GM23248 (cell line): ENCODE data around the gene NAPEPLD. TPM values are rescaled to one million over a fixed set of nuclear protein-coding genes. Genes with fewer than 3 reads are reported as not detected.

ENCODE experiments used
- DNase-seq: peaks from one replicate; pipeline ENCODE4 v3.0.0-alpha.2; 2015
- H2AFZ ChIP-seq: fragments of 200-600 bp; sonication (generic); 2 replicates; pipeline ENCODE4 v1.6.1; 2016; ENCODE audit warnings: antibody characterized with exemption
- H3F3A ChIP-seq: fragments of 200-600 bp; sonication (generic); 2 replicates; pipeline ENCODE4 v1.6.1; 2016; ENCODE audit warnings: mild to moderate bottlenecking, antibody characterized with exemption, mixed run types; ENCODE audit not compliant: insufficient read depth
- H3K27ac ChIP-seq: fragments of 200-600 bp; sonication (generic); 2 replicates; pipeline ENCODE4 v1.5.1; 2016; ENCODE audit warnings: mild to moderate bottlenecking
- H3K27me3 ChIP-seq: fragments of 200-600 bp; sonication (generic); replicated peaks from 2 replicates; pipeline ENCODE4 v1.6.1; 2016; ENCODE audit warnings: mild to moderate bottlenecking; ENCODE audit not compliant: insufficient read depth
- H3K36me3 ChIP-seq: fragments of 200-600 bp; sonication (generic); 2 replicates; pipeline ENCODE4 v1.6.1; 2016; ENCODE audit warnings: low read depth, mild to moderate bottlenecking
- H3K4me1 ChIP-seq: fragments of 200-600 bp; sonication (generic); 2 replicates; pipeline ENCODE4 v1.6.1; 2016; ENCODE audit warnings: mild to moderate bottlenecking; ENCODE audit not compliant: insufficient read depth
- H3K4me2 ChIP-seq: fragments of 200-600 bp; sonication (generic); one replicate; pipeline ENCODE4 v1.6.1; 2016; ENCODE audit warnings: mild to moderate bottlenecking; ENCODE audit not compliant: unreplicated experiment
- H3K4me3 ChIP-seq: fragments of 200-600 bp; sonication (generic); 2 replicates; pipeline ENCODE4 v1.5.1; 2016; ENCODE audit warnings: mild to moderate bottlenecking
- H3K79me2 ChIP-seq: fragments of 200-600 bp; sonication (generic); 2 replicates; pipeline ENCODE4 v1.6.1; 2016; ENCODE audit warnings: mild to moderate bottlenecking; ENCODE audit not compliant: insufficient read depth
- H3K9ac ChIP-seq: fragments of 200-600 bp; sonication (generic); 2 replicates; pipeline ENCODE4 v1.6.1; 2016; ENCODE audit warnings: mild to moderate bottlenecking
- H3K9me2 ChIP-seq: fragments of 200-600 bp; sonication (generic); 2 replicates; pipeline ENCODE4 v1.6.1; 2016; ENCODE audit warnings: mixed run types, mild to moderate bottlenecking, moderate library complexity; ENCODE audit not compliant: insufficient read depth
- H3K9me3 ChIP-seq: fragments of 200-600 bp; sonication (generic); one replicate; pipeline ENCODE4 v1.6.1; 2017; ENCODE audit warnings: low read depth
- H4K20me1 ChIP-seq: fragments of 200-600 bp; sonication (generic); 2 replicates; pipeline ENCODE4 v1.6.0; 2016; ENCODE audit not compliant: insufficient read depth
- EZH2 ChIP-seq: fragments of 200-600 bp; sonication (generic); IDR thresholded peaks from 2 replicates; pipeline ENCODE4 v1.6.1; 2018; ENCODE audit warnings: antibody characterized with exemption, mild to moderate bottlenecking; ENCODE audit not compliant: insufficient read depth, poor library complexity, severe bottlenecking
- EZH2phosphoT487 ChIP-seq: fragments of 200-600 bp; sonication (generic); IDR thresholded peaks from 2 replicates; pipeline ENCODE4 v1.6.1; 2018; ENCODE audit warnings: antibody characterized with exemption, moderate library complexity, mild to moderate bottlenecking, low read depth; ENCODE audit not compliant: insufficient read depth
- WGBS, 2 experiments: methylation state at CpG; one replicate each; pipeline ENCODE4 v1.1.6; 2015 to 2017; ENCODE audit warnings: low lambda C conversion rate in 2 of 2, low coverage in 1 of 2; ENCODE audit errors: missing lambda C conversion rate in 2 of 2; 5-methylcytosine and 5-hydroxymethylcytosine counted together
- in situ Hi-C: fragments of 300-500 bp; cut with MboI; formaldehyde crosslinking; loops from 2 replicates; pipeline ENCODE4 v1.15.0; 2020
- polyA plus RNA-seq: library from polyadenylated mRNA; unstranded; fragments of >200 nt; fragmentation: Nextera tagmentation; extraction: Ambion mirVana; gene quantifications from 2 replicates; pipeline ENCODE4 v1.2.1, GENCODE V29; 2016
- total RNA-seq: library from RNA; depleted of rRNA; stranded (reverse); fragments of >200 nt; shearing (Covaris generic); gene quantifications from 2 replicates; pipeline ENCODE4 v1.2.3, GENCODE V29; 2014

The NAPEPLD gene
- total and polyA plus RNA-seq, 2 experiments from 2014 or later = 4.4 to 10.8 TPM

DNA sequence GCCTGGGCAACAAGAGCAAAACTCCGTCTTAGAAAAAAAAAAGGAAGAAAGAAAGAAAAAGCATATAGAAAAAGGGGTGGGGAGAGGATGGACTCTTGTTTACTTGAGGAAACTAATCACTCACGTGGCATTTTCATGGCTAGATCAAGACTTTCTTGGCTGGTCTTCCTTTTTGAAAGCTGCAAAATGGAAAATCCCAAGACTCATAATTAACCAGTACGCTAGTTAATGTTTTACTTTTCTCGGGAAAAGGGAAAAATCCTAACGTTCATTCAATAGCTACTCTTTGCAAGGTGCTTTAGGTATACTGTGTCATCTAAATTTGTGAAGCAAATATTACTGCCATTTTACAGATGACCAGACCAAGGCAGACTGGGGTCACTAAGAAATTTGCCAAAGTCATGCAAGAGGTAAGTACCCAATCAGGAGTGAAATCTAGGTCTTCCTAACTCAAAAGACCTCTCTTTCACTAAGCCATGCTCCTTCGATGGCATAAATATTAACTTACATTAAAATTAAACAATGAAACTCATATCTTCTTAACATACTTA, 24.4 kb downstream of the NAPEPLD start:
- Histone ChIP-seq H3K9ac (no peak overlapping the region), H3K4me1 (no peaks in the 10 kb centered on the region), H3K79me2 (no peaks in the 10 kb centered on the region), H3F3A (no peaks in the 10 kb centered on the region), H3K4me2 (no peak overlapping the region), H2AFZ (no peak overlapping the region), H3K27ac (no peak overlapping the region), H3K27me3 (no peaks in the 10 kb centered on the region), H3K36me3 (0 out of 2 replicates have a peak, but pooled peaks cover 13% of the 10 kb centered on the region), H3K4me3 (no peak overlapping the region), H3K9me2 (no peaks in the 10 kb centered on the region), H3K9me3 (no peaks in the 10 kb centered on the region), H4K20me1 (no peaks in the 10 kb centered on the region)
- in situ Hi-C loops = no loop called here
- TF ChIP-seq EZH2 = no peak
- TF ChIP-seq EZH2phosphoT487 = no peak
- WGBS, 2 experiments = 75% methylated on average over 6 of the region's 6 CpGs
- DNase-seq = no peak

DNA sequence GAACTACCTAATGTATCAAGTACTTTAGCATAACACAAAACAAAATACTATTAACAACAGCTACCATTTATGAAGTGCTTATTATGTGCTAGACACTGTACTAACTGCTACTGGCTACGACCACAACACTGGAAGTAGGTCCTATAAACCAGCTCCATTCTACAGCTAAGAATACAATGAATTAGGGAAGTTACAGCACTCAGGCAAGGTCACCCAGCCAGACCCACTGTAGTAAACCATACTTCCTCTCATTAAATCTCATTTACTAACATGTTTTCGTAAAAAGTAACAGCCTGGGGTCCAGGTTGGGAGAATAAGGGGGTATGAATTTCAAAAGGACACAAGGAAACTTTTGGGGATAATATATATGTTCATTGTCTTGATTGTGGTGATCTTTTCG, 25.4 kb downstream of the NAPEPLD start:
- WGBS, 2 experiments = 62 to 63% methylated on average over 3 of the region's 3 CpGs
- in situ Hi-C loops = no loop called here

DNA sequence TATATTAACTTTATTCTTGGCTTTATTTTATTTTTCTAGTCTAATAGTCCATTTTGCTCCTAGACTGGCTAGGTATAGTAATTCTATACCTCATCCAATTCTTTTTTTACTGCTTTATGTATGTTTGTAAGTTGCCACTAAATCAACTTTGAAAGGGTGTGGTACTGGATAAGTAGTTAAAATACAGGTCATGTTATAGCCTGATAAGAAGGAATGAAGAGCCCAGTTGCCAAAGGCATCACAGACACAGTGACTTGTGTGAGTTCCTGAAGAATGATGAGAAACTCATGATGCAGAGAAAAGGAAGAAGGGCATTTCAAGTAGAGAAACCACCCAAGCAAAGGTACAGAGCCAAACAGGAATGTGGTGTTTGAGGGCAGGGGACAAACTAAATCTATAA, 27.3 kb downstream of the NAPEPLD start:
- TF ChIP-seq EZH2 (no peak), EZH2phosphoT487 (no peak)
- Histone ChIP-seq H3K36me3 (0 out of 2 replicates have a peak, but pooled peaks cover 5% of the 10 kb centered on the region), H3F3A (no peaks in the 10 kb centered on the region), H3K27ac (no peak overlapping the region), H3K9me2 (no peaks in the 10 kb centered on the region), H3K79me2 (no peaks in the 10 kb centered on the region), H2AFZ (no peak overlapping the region), H3K4me3 (no peak overlapping the region), H4K20me1 (no peaks in the 10 kb centered on the region), H3K9ac (no peak overlapping the region), H3K4me2 (no peak overlapping the region), H3K9me3 (no peaks in the 10 kb centered on the region), H3K4me1 (no peaks in the 10 kb centered on the region), H3K27me3 (no peaks in the 10 kb centered on the region)
- in situ Hi-C loops = no loop called here
- DNase-seq = no peak

More for the DNA sequence above, 25.4 kb downstream of the NAPEPLD start:
- TF ChIP-seq EZH2 (no peak), EZH2phosphoT487 (no peak)
- H3K9me2 ChIP-seq = no peaks in the 10 kb centered on the region
- no peaks in the 10 kb centered on the region for H3K27me3 ChIP-seq
- 0 out of 2 replicates have a peak, but pooled peaks cover 13% of the 10 kb centered on the region for H3K36me3 ChIP-seq
- H3K4me2 ChIP-seq = no peak overlapping the region
- no peaks in the 10 kb centered on the region for H3K4me1 ChIP-seq
- H3K9ac ChIP-seq = no peak overlapping the region
- no peaks in the 10 kb centered on the region for H3F3A ChIP-seq
- H2AFZ ChIP-seq = no peak overlapping the region
- no peaks in the 10 kb centered on the region for H3K79me2 ChIP-seq
- DNase-seq = no peak
- H3K27ac ChIP-seq = no peak overlapping the region
- H3K9me3 ChIP-seq = no peaks in the 10 kb centered on the region
- no peaks in the 10 kb centered on the region for H4K20me1 ChIP-seq
- no peak overlapping the region for H3K4me3 ChIP-seq

DNA sequence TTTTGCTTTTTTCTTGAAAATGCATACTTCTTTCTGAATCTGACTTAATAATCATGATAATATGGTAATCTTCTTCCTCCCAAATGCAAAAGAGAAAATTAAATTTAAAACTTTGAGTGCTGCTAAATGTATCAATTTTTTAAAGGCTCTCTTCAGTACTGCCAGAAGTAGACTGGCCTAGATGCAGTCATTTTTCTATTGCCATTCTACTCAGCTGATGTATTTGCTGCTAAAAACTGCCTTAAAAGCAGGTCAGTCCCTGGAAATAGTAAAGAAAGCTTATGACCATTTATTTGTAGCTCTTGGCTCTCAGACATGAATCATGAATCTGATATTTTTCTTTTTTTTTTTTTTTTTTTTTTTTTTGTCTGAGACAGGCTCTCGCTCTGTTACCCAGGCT, 28.5 kb downstream of the NAPEPLD start:
- no peak overlapping the region for H3K9ac ChIP-seq
- no peaks in the 10 kb centered on the region for H3K4me1 ChIP-seq
- H4K20me1 ChIP-seq = no peaks in the 10 kb centered on the region
- no peak overlapping the region for H3K4me3 ChIP-seq
- H3K9me3 ChIP-seq = no peaks in the 10 kb centered on the region
- no peak for TF ChIP-seq EZH2phosphoT487
- no peak for TF ChIP-seq EZH2
- 75 to 100% methylated on average over 1 of the region's 1 CpG for WGBS, 2 experiments
- in situ Hi-C loops = no loop called here
- H3K4me2 ChIP-seq = no peak overlapping the region
- H3K27me3 ChIP-seq = no peaks in the 10 kb centered on the region
- H2AFZ ChIP-seq = no peak overlapping the region
- DNase-seq = no peak
- H3K27ac ChIP-seq = no peak overlapping the region
- no peaks in the 10 kb centered on the region for H3K79me2 ChIP-seq
- H3F3A ChIP-seq = no peaks in the 10 kb centered on the region
- H3K9me2 ChIP-seq = no peaks in the 10 kb centered on the region
- H3K36me3 ChIP-seq = 0 out of 2 replicates have a peak, but pooled peaks cover 5% of the 10 kb centered on the region

DNA sequence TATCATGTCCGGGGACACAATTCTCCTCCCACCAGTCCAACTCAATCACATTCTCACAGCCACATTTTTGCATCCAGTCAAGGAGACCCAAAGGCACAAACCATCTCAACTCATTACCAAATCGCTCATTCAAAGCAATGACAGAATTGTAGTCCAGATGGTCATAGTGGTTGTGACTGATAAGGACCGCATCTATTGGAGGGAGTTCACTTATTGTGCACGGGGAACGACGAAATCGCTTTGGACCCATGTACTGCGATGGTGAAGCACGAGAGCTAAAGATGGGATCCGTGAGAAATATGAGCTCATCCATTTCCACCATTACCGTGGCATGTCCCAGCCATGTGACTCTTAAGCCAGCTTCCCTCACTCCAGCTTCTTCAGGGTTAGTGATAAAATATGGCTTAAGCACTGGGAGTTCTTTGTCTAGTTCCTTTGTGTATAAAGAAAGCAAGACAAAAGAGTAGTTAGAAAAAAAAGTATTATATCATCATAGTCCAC, 29.1 kb downstream of the NAPEPLD start:
- no peak overlapping the region for H3K9ac ChIP-seq
- no peaks in the 10 kb centered on the region for H3K9me3 ChIP-seq
- H3K36me3 ChIP-seq = 0 out of 2 replicates have a peak, but pooled peaks cover 5% of the 10 kb centered on the region
- TF ChIP-seq EZH2phosphoT487 (no peak), EZH2 (no peak)
- WGBS, 2 experiments = 94 to 96% methylated on average over 11 of the region's 11 CpGs
- no peaks in the 10 kb centered on the region for H3K27me3 ChIP-seq
- no peak for DNase-seq
- H3K4me1 ChIP-seq = no peaks in the 10 kb centered on the region
- no peaks in the 10 kb centered on the region for H3K79me2 ChIP-seq
- H2AFZ ChIP-seq = no peak overlapping the region
- no peak overlapping the region for H3K27ac ChIP-seq
- H4K20me1 ChIP-seq = no peaks in the 10 kb centered on the region
- H3K9me2 ChIP-seq = no peaks in the 10 kb centered on the region
- no peaks in the 10 kb centered on the region for H3F3A ChIP-seq
- in situ Hi-C loops = no loop called here
- no peak overlapping the region for H3K4me3 ChIP-seq
- no peak overlapping the region for H3K4me2 ChIP-seq
